Panc1 (cell line): ENCODE results near the gene DIP2C.

ENCODE experiments used
- CTCF ChIP-seq: fragments of 450-650 bp; IDR thresholded peaks from 2 replicates; pipeline ENCODE4 v1.5.1; 2017; ENCODE audit warnings: mild to moderate bottlenecking
- TCF7L2 ChIP-seq: IDR thresholded peaks from 2 replicates; pipeline ENCODE4 v1.6.1; 2011; ENCODE audit warnings: mild to moderate bottlenecking, low read depth, low read length, inconsistent platforms

- no peak for TF ChIP-seq CTCF
- TF ChIP-seq TCF7L2, result no peak
Observed at GRCh38 chr10:549391-549790, 140.1 kb downstream of the DIP2C start.
